Stimulated activated CD8-positive, alpha-beta memory T cell treated with anti-CD3 and anti-CD28 coated beads, Interleukin-12 subunit alpha, Interleukin-12 subunit beta, amount 100 ng/mL, for 24 hours (primary cell): ENCODE measurements around the gene CEP43.

Experiments used
- DNase-seq: peaks from one replicate; pipeline ENCODE4 v3.0.0-alpha.2; 2020; ENCODE audit errors: extremely low read depth

The CEP43 gene

DNA sequence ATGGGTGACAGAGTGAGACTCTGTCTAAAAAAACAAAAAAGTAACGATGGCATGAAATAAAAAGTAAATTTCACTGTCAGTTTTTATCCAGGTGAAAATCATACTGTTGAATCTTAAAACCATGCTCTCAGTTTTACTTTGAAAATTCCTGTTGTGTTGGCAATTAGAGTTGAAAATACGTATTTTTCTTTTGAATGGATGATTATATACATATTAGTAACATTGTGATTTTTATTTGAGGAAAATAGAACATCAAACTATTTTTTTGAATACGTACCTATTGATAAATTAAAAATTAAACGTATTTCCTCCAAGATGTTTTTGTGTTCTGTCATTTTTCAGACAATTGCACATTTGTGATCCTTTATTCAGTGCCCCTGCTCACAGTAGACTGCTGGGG lies 14.7 kb downstream of the CEP43 start:
- no peak for DNase-seq

DNA sequence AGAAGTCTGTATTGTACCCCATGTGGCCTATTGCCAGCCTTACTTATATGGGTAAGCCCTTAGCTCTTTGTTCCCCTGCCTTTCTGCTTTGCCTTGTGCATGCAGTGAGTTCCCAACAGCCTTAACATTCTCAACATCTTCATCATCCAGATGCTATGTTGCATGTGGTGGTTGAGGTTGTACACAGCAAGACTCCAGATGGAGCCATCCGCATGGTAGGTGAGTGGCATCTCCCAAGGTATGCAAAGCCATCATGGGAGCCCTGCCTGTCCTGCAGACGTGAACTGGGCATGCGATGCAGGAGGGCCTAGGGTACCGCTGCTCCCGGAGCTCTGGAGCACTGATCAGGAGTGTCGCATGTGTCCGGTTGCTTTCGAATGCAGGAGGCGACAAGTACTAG lies 16.1 kb downstream of the CEP43 start:
- no peak for DNase-seq

DNA sequence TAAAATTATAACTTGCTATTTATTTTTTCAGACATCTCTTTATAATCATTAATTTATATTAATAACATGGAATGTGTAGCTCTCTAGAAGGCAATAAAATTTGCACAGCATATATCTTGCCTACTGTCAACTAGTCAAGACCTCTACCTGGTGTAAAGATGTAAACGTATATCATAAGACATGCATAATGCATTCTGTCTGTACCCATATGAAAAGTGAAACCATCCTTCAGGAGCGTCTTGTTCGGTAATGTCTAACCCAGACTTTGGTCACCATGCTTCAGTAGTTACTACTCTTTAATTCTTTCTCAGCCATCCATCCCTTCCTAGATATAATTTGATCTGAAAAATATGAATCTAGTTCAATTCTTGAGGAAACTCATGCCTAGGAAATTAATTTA lies 21.0 kb downstream of the CEP43 start:
- DNase-seq, result no peak

DNA sequence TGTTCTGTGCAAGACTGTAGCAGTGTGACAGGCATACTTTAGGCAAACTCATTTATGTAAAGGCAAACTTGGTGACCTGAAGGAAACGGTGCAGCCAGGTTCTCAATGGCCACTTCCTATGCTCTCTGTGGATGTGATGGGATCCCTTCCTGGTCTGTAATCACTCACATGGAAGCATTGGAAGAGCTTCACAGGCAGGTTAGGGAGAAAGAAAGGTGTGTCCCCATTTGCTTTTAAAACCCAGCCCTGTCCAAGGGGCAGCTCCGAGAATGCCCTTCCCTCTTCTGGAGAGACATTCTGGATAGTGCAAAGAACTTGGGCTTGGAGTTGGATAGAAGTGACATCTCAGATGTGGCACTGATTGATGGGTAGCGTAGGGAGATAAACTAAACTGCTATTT lies 28.1 kb downstream of the CEP43 start:
- DNase-seq, result no peak

DNA sequence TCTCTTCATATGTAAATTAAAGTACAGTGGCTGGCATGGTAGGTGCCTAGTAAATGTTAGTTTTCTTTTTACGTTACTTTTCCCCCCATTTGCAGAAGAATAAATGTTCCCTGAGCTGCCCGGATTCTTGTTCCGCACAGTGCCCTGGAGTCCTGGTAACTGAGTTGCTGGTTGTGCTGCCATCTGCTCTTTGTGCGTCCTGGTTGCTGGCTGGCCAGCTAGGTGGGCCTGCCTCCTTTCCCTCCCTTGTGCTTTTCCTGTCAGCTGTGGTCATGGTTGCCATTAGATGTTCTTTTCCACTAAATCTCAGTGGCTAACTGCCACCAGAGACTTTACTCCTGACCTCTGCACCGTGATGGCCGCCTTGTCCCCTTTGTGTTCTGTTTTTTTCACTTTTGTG lies 28.6 kb downstream of the CEP43 start:
- no peak for DNase-seq

DNA sequence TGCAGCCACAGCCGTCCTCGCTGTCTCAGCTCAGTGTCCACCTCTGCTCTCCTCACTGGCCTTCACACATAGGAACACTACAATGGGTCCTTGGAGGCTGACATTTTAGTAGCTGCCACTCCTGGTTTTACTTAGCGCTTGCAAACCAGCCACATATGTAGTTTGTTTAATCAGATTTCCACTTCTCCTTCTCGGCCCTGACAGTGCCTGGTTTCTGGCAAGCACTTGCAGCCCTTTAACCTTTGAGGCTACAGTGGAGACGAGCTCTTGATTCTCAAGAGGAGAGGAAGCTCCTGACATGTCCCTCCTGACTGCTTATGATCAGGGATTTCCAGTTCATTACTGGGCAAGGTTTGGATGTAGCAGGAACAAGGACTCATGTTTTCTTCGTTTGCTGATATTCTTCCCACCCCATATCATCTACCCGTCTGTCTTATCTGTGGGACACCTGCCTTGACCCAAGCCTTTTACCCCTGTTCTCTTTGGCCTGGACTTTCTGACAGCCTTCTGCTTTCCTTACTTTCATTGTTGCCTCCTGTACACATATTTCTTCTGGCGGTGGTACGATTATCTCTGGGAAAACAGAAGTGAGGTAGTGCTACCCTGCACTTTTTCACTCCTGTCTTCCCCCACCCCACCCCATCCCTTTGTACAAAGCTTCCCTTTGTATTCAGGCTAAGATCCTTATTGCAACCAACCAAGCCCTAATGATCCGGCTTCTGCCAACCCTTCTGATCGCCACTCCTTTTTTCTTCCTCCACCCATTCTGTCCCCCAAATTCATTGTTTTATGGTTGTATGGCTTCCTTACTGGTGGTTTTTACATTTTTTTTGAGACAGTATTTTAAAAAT lies 31.2 kb downstream of the CEP43 start:
- no peak for DNase-seq

DNA sequence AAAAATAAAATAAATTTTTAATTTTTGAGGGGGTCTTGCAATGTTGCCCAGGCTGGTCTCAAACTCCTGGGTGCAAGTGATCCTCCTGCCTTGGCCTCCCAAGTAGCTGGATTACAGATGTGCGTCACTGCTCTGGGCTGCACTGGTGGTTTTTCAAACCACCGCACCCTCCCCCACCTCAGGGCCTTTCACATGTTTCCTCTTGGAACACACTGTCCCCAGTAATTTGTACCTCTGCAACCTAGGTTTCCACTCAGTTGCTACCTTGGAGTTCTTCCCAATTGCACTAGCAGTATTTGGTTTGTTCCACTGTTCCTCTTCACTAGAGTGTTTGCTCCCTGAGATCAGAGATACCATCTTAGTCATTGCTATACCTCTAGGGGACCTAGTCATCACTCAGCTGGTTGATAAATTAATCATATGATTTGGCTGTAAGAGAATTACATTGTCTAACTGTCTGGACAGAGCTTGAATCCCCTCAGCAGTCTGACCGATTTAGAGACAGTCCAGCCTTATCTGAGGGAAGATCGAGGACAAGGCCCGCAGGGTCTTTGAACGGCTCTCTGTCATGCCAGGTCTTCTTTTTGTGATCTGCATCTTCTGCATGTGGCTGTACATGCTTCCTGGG lies 32.0 kb downstream of the CEP43 start:
- no peak for DNase-seq

DNA sequence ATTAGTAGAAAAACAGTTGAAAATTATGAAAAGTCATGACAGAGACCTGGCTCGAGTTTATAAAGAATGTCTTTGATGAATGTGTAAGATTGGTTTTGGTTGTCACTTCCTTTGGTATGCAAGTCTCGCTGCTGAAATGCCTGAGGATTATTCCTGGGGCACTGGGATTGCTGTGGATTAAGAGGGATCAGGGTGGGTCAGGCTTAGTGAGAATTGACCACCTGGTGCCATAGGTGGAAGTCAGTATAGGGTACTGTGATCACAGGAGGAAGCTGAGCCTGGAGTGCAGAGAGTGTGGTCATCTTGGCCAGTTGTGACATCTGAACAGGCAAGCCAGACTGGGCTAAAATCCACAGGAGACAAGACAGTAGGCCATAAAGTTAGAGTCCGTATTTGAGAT lies 34.9 kb downstream of the CEP43 start:
- no peak for DNase-seq

DNA sequence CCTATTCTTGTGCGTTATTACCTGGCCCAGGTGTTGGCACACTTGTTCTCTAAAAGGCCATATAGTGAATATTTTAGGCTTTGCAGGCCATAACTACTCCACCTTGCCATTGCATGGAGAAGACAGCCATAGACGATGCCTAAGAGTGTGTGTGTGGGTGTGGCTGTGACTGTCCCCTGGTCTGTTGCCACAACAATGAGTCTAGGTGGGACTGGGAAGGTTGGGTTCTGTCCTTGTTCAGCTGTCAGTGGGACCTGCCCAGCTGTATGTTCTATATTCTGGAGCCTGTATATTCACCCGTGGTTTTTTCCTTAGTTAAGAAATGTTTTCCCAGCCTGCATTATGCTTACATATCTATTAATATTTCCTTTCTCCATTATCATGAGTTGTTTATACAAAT lies 38.6 kb downstream of the CEP43 start:
- DNase-seq, result no peak

DNA sequence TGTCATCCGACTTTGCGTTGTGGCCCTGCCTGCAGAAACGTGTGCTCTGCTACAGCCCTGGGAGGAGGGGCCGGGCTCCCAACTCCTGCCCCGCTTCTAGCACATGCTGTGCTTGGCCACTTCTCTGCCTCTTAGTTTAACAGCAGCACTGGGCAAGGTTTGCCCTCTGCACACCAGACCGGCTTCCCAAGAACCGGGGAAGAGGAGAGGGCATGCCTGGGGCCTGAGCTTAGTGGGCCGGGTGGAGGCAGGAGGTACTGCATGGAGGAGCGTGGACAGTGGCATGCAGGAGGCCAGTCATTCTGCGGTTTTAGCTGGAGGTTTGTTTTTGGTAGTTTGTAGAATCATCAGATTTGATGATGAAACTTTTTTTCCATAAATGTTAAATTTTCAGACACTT lies 45.5 kb downstream of the CEP43 start:
- no peak for DNase-seq

DNA sequence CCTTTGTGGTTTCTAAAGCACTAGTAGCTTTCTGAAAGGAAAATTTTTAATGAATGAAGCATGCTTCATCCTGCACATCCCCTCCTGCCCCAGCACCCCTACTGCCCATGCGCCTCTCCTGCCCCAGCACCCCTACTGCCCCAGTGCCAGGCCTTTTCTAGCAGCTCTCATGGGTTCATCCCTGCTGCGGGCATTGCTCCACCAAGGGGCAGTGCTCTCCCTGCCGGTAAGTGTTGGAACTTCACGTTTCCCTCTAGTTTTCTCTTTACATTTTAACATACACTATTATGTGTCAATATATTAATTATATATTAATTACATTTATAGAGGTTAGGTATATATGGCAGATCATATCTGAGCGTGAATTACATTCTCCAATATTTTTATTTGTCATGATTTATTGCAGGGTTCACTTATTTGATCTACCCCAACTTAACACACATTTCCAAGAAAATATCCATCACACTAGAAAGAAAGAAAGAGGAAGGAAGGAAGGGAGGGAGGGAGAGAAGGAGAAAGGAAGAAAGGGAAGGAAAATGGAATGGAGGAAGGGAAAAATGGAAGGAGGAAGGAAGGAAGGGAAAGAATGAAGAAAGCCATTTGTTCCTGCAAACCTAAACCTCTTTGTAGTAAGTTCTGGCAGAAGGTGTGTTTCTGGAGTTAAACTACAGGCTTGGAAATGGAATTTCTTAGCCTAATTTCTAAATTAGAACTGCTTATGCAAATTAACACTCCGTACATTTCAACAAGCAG lies 46.8 kb downstream of the CEP43 start:
- no peak for DNase-seq

DNA sequence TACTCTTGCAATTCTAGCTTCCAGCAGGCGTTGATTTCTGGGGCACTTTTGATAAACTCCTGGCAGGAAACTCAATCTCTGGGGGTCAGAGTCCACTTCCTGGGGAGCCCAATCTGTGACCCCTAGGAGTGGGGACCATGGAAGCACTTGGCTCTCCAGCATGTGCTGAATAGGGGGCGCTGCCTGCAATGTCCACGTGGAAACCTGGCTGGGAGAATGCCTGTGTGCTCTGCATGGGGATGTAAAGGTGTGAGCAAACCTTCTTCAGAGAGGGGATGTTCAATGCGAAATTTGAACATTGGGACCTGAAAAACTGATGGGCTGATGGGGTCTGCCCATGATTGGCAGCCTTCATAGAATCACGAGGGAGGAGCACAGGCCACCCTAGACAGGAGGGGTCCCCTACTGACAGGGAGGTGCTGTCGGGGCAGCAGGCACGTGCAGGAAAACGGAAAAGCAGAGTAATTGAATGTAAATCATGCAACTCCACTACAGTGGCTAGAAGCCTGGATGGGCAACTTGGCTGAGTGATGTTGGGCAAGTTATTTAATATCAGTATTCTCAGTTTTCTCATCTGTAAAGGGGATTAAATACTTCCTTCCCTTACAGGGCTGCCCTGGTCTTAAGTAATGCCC lies 47.8 kb downstream of the CEP43 start:
- no peak for DNase-seq

DNA sequence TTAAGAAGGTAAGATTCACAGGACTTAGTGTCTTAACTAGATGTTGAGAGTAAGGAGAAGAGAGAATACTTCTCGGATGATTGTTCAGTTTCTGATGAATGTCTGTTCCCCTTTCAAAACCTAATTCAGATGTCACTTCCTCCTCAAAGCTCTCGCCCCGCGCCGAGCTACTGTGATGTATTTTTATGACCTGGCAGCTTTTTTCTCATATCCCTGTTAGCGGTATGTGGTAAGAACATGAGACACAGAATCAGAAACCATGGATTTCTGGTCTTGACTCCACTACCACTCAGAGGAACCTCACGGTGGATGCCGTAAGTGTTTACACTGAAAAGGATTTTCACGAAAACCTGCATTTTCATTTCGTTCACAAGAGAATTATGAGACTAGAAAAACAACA lies 48.4 kb downstream of the CEP43 start:
- DNase-seq, result peak; percentile 10
